HG03439 (cell line): Measurements from ENCODE around the gene PLCG1.

Experiments used
- ATAC-seq: cut with Tn5 transposase; IDR thresholded peaks from one replicate; pipeline ENCODE4 v1.9.1; 2021; ENCODE audit warnings: mild to moderate bottlenecking, moderate library complexity; ENCODE audit not compliant: unreplicated experiment

The PLCG1 gene

GRCh38 chr20:41165001-41165882 is 27.9 kb downstream of the PLCG1 start:
- no peak for ATAC-seq

GRCh38 chr20:41166201-41167117 is 29.1 kb downstream of the PLCG1 start:
- ATAC-seq, result no peak

DNA sequence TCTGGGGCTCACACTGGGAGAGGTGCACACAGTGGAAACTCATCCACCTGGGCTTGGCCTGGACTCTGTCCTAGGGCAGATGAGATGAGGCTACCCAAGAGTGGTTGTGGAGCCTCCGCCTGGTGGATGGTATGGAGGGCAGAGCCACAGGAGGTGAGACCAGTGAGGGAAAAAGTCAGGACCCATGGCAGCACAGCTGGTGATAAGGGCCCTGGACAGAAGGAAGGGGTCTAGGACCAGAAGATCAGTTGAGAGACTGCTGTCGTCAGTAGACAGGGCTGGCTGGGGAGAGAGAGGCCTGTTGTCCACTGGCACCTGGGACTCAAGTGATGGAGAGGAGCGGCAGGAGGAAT is 29.8 kb downstream of the PLCG1 start:
- ATAC-seq, result no peak

DNA sequence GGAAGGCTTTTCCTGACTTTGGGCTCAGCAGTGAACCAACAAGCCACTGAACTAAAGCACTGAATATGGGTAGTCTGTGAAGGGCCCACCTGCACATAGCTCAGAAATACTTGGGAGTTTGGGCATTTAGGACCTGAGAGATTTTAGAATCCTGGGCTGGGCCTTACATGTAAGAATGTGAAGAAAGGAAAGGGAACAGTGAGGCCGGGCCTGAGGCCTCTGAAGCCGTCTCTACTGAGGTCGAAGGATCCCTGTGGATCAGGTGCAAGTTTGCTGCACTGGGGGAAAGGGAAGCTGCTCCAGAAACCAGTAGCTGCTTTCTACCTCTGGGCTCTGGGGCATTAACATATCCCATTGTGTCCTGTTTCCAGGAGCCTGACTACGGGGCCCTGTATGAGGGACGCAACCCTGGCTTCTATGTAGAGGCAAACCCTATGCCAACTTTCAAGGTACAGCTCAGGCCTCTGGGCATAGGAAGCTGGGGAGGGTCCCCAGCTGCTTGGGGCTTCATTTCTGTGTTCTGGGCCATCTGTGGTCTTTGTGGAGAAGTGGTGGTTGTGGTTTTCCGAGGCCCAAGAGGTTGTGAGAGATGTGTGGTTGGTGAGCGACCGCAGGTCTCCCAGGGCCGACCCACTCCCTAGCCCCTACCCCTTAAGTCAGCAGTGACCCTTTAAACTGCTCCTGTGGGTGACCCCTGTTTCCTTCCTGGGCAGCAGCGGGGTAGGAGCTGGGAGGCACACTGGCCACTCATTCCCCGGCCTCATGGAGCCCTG is 30.3 kb downstream of the PLCG1 start:
- no peak for ATAC-seq

DNA sequence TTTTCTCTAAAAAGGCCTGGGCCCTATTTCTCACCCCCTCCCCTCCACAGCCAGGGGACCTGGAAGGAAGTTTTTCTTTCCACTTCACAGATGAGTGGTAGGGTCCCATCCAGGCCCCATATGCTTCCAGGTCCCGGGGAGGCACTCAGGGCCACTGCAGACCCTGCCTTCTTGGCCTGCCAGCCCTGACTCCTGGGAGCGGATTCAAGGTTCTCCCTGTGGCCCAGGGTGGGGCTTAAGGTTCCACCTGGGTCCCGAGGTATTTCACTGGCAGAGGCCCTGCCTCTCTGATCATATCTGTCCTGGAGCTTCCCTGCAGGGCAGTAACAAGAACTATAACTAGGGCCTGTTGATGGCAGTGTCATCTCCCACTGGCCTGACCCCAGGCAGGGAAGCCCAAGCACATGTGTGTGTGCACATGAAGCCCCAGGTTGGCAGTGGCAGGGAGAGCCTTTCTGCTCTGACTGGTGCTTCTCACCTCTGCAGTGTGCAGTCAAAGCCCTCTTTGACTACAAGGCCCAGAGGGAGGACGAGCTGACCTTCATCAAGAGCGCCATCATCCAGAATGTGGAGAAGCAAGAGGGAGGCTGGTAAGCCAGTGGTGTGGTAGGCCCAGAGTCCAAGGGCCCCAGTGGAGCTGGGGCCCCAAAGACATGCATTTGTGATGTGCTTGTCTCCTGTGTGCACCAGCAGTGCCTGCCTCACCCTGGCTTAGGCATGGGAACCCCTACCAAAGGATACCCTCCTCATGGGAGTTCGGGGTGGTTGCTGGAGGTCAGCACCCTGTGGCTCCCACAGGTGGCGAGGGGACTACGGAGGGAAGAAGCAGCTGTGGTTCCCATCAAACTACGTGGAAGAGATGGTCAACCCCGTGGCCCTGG is 31.2 kb downstream of the PLCG1 start:
- no peak for ATAC-seq

DNA sequence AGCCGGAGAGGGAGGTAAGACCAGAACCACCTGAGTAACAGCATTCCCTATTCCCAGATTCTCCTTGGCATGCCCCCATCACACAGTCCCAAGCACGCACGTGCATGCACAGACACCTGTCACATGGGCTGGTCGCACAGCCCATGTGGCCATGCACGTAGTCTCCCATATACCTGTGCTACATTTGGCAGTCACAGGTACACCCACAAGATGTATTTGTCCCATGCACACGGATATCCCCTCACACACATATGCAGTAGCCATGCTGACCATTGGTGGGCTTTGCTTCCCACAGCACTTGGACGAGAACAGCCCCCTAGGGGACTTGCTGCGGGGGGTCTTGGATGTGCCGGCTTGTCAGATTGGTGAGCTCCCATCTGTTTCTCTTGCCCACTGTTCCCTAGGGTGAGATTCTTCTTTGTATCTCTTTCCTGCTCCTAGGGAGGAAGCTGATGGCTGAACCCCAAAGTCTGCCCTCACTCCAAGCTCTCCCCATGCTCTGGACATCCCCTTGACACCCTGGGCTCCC is 31.9 kb downstream of the PLCG1 start:
- ATAC-seq, result no peak

DNA sequence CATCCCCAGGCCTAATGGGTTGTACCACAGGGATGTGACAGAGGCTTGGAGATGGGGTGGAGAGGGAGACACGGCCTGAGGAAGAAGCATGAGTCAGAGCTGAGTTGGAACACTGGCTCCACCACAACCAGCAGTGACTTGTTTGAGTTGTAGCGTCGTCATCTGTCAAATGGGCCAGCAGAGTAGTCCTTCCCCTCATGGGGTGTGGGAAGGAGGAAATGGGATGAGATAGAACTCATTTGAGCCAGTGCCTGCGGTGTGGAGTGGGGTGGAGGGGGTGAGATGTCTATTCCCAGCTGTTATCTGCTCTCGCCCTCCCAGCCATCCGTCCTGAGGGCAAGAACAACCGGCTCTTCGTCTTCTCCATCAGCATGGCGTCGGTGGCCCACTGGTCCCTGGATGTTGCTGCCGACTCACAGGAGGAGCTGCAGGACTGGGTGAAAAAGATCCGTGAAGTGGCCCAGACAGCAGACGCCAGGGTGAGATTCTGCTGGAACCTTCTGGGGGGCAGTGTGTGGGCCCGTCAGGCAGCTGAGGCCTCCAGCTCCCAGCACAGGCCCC is 32.5 kb downstream of the PLCG1 start:
- no peak for ATAC-seq

DNA sequence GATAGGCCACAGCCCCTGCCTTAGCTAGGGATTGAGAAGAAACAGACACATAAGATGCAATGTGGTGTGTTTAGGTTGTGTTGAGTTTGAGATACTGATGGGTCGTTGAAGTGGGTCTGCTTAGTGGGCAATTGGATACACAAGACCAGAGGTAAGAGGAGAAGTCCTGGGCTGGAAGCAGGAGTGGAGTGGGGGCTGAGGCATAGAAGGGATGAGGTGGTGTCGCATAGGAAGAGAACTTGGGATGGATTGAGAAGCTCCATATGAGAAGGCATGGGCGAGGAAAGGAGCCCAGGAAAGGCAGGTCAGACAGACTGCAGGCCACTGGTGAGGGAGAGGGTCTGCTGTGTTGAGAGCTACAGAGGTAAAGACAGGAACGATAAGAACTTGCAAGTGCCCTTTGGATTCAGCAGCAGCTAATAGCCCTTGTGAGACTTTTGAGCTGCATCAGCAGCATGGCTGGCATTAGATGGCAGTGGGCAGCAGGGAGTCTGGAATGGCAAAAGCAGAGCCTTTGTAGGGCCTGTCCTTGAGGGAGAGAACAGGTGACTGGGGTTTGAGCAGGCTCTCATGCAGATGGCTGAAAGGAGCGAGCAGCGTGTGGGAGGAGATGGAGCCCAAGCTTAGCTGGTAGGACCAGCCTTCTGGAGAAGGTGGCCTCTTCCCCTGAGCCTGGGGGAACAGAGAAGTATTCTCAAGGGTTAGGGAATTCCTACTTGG is 33.2 kb downstream of the PLCG1 start:
- ATAC-seq, result no peak

DNA sequence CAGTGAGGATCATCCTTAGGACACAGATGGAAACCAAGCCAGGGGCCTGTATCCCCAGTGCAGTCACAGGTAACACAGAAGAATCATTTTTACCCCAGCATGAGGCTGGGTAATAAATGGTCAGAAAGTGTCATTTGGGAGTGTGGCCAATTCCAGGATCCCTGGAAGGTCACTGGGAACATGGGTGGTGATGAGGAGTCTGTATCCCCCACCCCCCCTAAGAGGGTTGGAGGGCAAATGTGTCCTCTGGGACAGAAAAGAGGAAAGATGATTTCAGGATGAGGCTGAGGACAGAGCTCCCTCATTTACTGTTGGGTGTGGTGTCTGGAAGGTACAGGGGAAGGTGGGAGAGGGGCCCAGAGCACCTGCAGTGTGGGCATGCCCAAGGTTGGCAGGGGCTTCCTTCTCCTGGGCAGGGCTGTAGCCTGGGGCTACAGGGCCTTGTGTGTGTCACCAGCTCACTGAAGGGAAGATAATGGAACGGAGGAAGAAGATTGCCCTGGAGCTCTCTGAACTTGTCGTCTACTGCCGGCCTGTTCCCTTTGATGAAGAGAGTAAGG is 34.5 kb downstream of the PLCG1 start:
- ATAC-seq, result no peak

GRCh38 chr20:41172296-41173140 is 35.2 kb downstream of the PLCG1 start:
- ATAC-seq, result no peak

GRCh38 chr20:41173161-41173721 is 35.9 kb downstream of the PLCG1 start:
- no peak for ATAC-seq

GRCh38 chr20:41173791-41174341 is 36.5 kb downstream of the PLCG1 start:
- ATAC-seq, result no peak

GRCh38 chr20:41174373-41174772 is 37.0 kb downstream of the PLCG1 start:
- ATAC-seq, result no peak

- no peak for ATAC-seq
Measured at GRCh38 chr20:41174782-41175181, 37.4 kb downstream of the PLCG1 start.

- no peak for ATAC-seq
Measured at GRCh38 chr20:41175201-41175651, 37.9 kb downstream of the PLCG1 start.

GRCh38 chr20:41175727-41176330 is 38.5 kb downstream of the PLCG1 start:
- ATAC-seq, result no peak
